ENCODE data around the gene SARDH.
"Not testable (repeated sequence)": the region's sequence is repeated elsewhere in the genome, so short reads cannot be mapped to it uniquely, and the experiment has no call there.

SARDH gene

GRCh38 chr9:133641861-133642595, 96.1 kb downstream of the SARDH start:
- no peak for DNase-seq

DNA sequence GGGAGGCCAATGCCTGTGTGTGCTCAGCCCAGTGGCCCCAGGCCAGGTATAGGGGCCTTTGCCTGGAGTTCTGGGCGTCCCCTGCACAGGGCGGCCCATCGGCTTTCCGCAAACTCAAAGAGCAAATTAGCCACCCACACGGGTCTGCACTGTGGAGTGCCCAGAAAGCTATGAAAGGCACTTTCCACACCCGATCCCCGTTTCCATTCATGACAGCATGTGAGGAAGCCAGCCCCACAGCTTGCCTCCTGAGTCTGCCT, 96.8 kb downstream of the SARDH start:
- DNase-seq = no peak

- no peak for DNase-seq
These were observed 97.4 kb downstream of the SARDH start for GRCh38 chr9:133640580-133641395.

DNA sequence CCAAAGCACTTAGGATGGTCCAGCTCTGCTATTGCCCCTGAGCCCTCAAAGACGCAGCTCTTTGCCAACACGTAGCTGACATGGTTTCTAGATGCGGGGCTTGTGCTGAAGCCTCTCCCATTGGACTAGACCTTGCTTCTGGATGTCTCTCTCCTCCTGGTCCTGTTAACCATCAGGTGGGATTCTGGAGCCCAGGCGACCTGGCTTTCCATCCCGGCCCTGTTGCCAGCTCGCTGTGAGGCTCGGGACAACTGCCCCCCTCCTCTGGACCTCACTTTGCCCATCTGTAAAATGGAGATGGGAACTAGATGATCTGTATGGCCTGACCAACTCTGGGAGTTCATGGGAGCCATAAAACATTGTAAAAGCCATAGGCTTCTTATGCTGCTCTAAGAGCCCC, 98.0 kb downstream of the SARDH start:
- no peak for DNase-seq

GRCh38 chr9:133639613-133640012, 98.5 kb downstream of the SARDH start:
- no peak for DNase-seq

GRCh38 chr9:133638711-133639110, 99.4 kb downstream of the SARDH start:
- no peak for DNase-seq

GRCh38 chr9:133638076-133638475, 100.1 kb downstream of the SARDH start:
- DNase-seq = no peak

GRCh38 chr9:133637451-133638055, 100.6 kb downstream of the SARDH start:
- no peak for DNase-seq

DNA sequence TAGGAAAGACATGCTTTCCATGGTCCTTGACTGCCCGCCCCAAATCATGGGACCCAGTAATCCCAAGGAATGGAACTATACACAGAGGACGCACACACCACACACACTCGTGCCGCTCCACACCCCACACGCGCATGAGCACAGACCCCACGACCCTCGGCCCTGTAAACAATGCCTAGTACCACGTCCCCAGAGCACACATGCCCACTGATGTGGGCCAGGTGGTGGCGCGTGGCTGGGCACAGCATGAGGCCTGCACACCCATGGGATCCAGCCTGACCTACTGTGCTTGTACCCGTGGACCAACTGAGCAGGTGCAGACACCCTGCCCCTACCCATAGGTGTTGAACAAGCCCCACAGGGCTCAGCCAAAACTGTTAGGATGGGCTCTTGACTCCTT, 101.2 kb downstream of the SARDH start:
- no peak for DNase-seq

DNA sequence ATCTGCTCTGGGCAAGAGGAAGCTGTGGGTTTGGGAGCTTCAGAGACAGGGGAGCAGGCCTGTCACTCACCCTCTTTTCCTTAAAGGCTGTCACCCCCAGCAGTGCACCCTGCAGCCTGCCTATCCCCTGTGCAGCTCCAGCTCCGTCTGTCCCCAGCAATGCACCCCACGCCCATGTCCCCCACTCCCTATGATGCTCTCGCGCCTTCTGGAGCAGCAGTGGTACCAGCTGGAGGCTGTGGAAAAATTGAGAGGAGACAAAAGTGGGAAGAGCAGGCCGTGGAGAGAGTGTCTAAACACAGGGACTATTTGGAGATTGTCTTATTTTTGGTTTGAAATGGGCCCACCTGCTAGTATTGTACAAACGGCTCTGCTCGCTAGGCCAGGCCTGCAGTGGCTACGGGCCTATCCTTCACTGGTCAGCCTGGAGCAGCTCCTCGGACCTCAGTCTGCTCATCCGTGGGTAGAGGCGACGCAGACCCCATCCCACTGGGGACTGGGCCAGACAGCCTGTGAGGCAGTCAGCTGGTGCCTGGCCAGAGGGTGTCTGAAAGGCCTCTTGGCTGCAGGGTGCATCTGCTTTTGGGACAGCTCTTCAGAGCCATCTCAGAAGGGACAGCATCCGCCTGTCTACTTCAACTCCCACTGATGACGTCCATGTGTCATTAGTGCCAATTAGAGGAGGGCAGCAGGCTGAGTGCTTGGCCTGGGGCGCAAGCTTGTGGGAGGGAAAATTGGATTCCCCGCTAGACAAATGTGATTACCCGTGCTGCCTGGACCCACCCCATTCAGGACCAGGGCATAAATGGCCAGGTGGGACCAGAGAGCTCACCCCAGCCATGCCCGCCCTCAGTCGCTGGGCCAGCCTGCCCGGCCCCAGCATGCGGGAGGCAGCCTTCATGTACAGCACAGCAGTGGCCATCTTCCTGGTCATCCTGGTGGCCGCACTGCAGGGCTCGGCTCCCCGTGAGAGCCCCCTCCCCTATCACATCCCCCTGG, 102.3 kb downstream of the SARDH start, which contains the start of gene DBH:
TSS of gene DBH (plus strand) at position 831 of the 999 bp plus-strand sequence. CDS start at position 840, 9 bp downstream.
- no peak for DNase-seq

DNA sequence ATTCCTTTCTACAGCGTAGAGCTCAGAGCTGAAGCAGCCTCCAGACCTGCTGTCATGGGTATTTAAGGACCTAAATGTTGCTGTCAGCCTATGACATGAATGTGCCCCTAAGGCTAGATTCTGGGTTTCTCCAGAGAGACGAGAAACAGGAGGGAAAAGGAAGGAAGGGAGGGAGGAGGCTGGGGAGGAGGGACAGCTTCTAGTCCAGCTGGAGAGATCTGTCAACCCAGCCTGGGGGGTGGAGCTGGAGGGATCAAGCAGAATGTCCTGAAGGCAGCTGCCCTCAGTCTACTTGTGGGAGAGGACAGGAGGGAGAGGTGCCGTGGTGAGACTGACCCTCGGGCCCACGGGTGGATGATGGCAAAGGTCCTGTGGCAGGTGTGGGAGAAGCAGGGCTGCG, 103.1 kb downstream of the SARDH start:
- DNase-seq = no peak

GRCh38 chr9:133634081-133634691, 104.0 kb downstream of the SARDH start:
- DNase-seq = peak; percentile 69

DNA sequence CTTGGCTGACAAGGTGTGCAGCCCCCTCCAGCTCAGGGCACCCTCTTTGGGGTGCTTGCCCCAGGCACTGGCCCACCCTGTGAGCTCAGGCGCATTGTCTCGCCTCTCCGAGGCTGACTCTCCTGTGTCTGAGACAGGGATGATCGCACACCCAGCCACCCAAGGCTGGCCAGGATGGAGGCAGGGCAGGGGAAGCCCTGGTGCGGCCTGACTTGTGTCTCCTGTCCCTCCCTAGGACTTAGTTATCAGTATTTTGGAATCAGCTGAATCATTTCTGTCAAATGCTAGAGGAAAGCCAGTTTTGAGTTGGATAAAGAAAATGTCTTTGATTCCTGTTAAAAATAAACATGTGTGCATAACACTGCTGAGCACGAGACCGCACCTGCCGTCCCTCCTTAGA, 104.5 kb downstream of the SARDH start:
- peak; percentile 69 for DNase-seq

GRCh38 chr9:133632806-133633680, 105.1 kb downstream of the SARDH start:
- DNase-seq = peak; percentile 94

DNA sequence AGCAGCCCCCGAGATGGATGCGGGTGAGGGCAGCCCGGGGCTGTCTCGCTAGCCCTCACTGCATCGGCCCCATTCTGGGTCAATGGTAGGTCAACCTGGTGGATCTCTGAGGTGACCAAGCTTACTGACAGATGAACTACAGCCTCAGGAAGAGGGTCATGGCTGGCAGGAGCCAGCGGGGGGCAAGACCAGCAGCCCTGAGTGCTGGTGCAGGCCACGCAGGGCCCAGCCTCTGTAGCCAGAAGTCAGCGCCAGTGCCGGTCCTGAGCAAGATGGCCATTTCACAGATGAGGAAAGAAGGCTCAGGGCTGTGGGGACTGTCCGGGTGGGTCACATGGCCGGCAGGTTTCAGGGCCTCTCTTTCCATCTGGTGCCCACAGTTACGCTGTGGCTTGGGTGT, 107.0 kb downstream of the SARDH start:
- no peak for DNase-seq

GRCh38 chr9:133629221-133630110, 108.7 kb downstream of the SARDH start:
- DNase-seq = no peak

GRCh38 chr9:133628766-133629165, 109.4 kb downstream of the SARDH start:
- DNase-seq = no peak

DNA sequence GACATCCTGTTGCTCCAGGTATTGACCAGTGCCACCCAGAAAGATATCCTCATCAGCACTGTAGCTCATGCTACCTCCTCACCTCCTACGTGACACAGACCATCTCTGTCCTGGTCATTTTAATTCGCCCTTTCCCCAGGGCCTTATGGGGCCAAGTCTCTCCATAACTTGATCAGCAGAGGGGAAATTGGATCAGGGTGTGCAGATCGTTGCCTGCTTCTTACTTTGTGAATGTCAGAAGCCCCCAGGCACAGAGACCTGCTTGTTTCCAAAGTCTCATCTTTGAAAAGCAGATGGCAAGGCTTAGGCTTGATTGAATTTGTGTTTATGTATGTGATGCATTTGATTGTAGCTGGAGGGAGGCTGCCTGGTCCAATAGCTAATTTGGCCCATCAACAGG, 110.8 kb downstream of the SARDH start:
- DNase-seq = no peak

DNA sequence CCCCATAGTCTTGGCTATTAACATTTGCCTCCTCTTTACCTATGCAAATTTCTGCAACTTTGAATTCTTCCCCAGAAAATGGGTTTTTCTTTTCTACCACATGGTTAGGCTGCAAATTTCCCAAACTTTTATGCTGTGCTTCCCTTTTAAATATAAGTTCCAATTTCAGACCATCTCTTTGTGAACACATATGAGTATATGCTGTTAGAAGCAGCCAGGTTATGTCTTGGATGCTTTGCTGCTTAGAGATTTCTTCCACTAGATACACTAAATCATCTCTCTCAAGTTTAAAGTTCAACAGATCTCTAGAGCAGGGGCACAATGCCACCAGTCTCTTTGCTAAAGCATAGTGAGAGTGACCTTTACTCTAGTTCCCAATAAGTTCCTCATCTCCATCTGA, 112.1 kb downstream of the SARDH start:
- DNase-seq = not testable (repeated sequence)

GRCh38 chr9:133622555-133622954, 115.6 kb downstream of the SARDH start:
- no peak for DNase-seq
